GM12874 (cell line): ENCODE data around the gene ATF4.
A peak's percentile ranks its signal among the peaks of the same experiment; 100 is the strongest.

Experiments used
- TF ChIP-seq, protein P1 (sequence below): IDR thresholded peaks from 2 replicates; pipeline ENCODE4 v1.5.1; 2011; ENCODE audit warnings: low read depth, mild to moderate bottlenecking, control low read depth, low read length, moderate library complexity; ENCODE audit not compliant: insufficient read depth

Gene ATF4

GRCh38 chr22:39559456-39560105, 39.2 kb downstream of the ATF4 start:
- TF ChIP-seq, protein P1, sequence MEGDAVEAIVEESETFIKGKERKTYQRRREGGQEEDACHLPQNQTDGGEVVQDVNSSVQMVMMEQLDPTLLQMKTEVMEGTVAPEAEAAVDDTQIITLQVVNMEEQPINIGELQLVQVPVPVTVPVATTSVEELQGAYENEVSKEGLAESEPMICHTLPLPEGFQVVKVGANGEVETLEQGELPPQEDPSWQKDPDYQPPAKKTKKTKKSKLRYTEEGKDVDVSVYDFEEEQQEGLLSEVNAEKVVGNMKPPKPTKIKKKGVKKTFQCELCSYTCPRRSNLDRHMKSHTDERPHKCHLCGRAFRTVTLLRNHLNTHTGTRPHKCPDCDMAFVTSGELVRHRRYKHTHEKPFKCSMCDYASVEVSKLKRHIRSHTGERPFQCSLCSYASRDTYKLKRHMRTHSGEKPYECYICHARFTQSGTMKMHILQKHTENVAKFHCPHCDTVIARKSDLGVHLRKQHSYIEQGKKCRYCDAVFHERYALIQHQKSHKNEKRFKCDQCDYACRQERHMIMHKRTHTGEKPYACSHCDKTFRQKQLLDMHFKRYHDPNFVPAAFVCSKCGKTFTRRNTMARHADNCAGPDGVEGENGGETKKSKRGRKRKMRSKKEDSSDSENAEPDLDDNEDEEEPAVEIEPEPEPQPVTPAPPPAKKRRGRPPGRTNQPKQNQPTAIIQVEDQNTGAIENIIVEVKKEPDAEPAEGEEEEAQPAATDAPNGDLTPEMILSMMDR: peak; percentile 68

- TF ChIP-seq, protein P1: no peak
Observed at GRCh38 chr22:39560127-39560526, 39.8 kb downstream of the ATF4 start.

DNA sequence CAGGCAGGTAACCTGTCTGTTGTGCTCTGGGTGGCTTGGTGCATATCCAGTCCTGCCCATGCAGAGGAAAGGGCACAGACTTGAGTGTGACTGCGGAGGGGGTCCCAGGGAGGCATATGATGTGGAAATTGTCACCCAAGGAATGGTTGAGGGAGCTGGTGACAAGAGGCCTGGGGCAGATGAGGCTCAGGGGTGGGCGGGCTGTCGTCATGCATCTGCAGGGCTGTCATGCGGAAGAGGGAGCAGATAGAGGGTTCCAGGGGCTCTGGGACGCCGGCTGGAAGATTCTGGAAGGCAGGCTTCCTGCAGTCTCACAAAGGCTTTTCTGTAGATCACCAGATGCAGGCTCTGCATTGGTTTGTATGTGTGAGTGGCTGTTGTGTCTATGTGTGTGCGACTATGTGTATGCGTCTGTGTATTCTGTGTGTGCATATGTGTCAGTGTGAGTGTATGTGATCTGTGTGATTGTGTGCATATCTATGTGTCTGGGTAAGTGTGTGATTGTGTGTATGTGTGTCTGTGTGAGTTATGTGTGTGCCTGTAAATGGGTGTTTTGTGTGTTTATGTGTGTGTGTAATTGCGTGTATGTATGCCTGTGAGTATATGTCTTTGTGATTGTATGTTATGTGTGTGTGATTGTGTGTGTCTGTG, 42.6 kb downstream of the ATF4 start:
- TF ChIP-seq, protein P1: no peak

DNA sequence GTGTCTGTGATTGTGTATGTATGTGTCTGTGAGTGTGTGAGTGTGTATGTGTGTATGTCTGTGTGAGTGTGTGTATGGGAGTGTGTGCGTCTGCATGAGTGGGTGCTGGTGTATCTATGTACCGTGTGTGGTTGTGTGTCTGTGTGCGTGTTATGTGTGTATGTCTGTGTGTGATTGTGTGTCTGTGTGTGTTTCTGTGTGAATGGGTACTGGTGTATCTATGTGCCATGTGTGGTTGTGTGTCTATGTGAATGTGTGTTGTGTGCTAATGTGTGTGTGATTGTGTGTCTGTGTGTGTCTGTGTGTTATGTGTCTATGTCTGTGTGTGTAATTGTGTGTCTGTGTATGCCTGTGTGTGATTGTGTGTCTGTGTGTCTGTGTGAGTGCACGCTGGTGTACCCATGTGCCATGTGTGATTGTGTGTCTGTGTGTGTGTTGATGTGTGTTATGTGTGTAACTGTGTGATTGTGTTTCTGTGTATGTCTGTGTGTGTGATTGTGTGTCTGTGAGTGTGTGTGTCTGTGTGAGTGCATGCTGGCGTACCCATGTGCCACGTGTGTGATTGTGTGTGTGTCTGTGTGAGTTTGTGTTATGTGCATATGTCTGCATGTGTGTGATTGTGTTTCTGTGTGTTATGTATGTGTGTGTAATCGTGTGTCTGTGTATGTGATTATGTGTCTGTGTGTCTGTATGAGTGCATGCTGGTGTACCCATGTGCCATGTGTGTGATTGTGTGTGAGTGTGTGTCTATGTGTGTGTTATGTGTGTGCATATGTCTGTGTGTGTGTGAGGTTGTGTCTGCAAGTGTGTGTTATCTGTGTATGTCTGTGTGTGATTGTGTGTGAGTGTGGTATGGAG, 43.4 kb downstream of the ATF4 start:
- TF ChIP-seq, protein P1: no peak

DNA sequence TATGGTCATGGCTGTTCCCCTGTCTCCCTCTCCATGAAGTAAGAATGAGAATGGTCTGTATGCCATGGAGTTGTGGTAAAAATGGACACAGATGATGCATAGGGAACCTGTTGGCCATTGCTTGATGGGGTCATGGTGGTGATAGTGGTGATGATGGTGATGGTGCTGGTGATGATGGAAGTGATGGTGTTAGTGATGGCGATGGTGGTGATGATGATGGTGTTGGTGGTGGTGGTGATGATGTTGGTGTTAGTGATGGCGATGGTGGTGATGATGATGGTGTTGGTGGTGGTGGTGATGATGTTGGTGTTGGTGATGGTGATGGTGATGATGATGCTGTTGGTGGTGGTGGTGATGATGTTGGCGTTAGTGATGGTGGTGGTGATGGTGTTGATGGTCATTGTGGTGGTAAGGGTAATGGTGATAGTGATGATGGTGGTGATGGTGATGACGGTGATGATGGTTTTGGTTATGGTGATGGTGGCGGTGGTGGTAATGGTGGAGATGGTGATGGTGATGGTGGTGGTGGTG, 45.1 kb downstream of the ATF4 start:
- TF ChIP-seq, protein P1: no peak

DNA sequence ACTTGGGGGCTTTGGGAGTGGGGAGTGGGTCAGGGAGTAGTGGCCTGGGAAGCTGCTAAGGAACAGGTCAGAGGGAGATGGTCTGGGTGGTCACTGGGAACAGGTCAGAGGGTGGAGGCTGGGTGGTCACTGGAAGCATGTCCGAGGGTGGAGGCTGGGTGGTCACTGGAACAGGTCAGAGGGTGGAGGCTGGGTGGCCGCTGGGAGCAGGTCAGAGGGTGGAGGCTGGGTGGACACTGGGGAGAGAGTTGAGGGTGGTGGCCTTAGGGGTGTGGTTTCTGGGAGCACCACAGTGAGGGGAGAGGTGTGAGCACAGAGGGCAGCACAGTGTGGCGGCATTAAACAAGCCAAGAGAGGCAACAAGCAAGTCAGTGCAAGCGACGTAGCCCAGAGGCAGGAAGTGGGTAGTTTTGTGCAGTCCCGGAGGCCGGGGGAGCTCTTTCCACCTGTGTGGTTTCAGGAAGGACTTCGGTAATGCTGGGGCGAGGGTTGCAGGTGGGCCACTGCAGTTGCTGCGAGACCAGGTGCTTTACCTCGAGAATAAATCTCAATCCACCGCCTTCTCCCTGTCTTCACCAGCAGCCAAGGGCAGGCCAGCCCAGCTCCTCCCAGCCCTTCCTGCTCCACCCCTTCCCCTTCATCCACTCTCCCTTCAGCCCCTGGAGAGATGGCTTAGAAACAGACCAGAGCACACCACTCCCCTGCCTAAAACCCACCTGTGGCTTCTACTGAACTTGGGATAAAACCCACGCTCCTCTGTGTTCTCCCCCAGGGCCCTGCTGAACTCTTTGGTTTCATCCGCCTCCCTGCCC, 47.0 kb downstream of the ATF4 start:
- TF ChIP-seq, protein P1: no peak
